Activated T-cell treated with anti-CD3 and anti-CD28 coated beads, Interleukin-2, amount 50 U/mL, for 4 hours (primary cell): ENCODE results near the gene INTS1. TPM values are rescaled to one million over a fixed set of nuclear protein-coding genes. Genes with fewer than 3 reads are reported as not detected.

Experiments
- ATAC-seq, 2 donors: fragments of 200-7000 bp; cut with Tn5 transposase; one replicate each; pipeline ENCODE4 v1.10.0; 2021
- DNase-seq: peaks from one replicate; pipeline ENCODE4 v3.0.0-alpha.2; 2020
- H3K27me3 Mint-ChIP-seq: one replicate; pipeline ENCODE4 v1.8.0; 2021; ENCODE audit warnings: low read depth, mixed read lengths
- H3K36me3 Mint-ChIP-seq: one replicate; pipeline ENCODE4 v1.8.0; 2022; ENCODE audit warnings: mixed read lengths; ENCODE audit not compliant: insufficient read depth
- H3K4me1 Mint-ChIP-seq: one replicate; pipeline ENCODE4 v1.8.0; 2021; ENCODE audit warnings: low read depth, mixed read lengths
- H3K4me3 Mint-ChIP-seq: one replicate; pipeline ENCODE4 v1.8.0; 2021; ENCODE audit warnings: mild to moderate bottlenecking, moderate library complexity, mixed read lengths
- H3K9me3 Mint-ChIP-seq: one replicate; pipeline ENCODE4 v1.8.0; 2021; ENCODE audit warnings: mixed read lengths
- total RNA-seq, 3 donors: library from RNA; stranded (reverse); gene quantifications; one replicate each; pipeline ENCODE4 v1.2.1, GENCODE V29; 2021

INTS1 gene
- total RNA-seq, 3 donors from 2014 or later = 110 to 126 (median 119) TPM

DNA sequence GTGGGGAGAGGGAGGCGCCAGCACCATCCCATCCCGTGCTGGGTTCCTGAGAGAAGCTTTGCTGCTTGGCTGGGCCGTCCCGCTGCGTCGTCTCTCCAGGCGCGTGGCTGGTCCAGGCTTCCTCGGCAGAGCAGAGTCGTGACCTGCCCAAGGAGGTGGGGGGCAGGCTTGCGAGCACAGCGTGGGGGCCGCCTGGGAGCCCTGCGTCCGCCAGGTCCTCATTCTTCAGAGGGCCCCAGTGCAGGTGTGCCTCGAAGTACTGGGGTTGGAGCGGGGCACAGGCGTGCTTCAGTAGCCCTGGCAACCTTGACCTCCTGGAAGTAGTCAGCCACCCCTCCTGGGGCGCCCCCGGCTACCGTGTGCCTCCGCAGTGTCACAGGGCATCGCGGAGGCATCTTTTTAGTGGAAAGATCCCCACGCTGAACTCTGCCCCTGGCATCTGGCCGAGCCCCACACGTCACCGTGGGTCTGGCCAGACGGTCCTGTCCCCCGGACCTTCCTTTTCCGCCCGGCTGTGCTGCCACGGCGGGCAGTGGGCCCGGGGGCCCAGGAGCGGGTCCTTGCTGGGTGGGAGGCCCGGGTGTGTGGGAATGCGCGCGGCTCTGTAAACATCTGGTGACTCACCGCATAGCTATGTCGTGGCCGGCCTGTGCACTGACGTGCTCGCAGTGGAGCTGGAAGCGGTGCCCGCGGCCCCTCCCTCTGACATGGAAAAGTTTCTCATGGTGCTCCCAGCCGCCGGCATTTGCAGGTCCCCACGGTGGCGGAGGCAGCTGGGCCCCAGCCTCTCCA is 32.8 kb upstream of the INTS1 start:
- ATAC-seq (no peak), DNase-seq (no peak)
- Mint-ChIP-seq H3K36me3 (peaks cover 2% of the 10 kb centered on the region), H3K9me3 (no peaks in the 10 kb centered on the region), H3K4me3 (no peak overlapping the region), H3K4me1 (peaks cover 30% of the 10 kb centered on the region), H3K27me3 (no peaks in the 10 kb centered on the region)

DNA sequence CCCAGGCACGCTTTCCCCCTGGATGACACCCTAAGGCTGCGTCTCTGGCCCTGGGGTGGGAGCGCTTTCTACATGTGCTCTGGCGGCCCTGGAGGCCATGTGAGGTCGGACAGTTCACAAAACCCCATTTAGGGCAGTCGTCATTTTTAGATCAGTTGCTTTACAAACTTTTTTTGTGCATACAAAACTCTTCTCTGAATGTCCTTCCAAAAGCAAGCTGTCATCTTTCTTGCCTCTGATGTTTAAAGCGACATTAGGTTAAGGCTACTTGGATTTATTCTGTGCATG is 32.2 kb upstream of the INTS1 start:
- H3K4me1 Mint-ChIP-seq = peaks cover 35% of the 10 kb centered on the region
- DNase-seq (no peak), ATAC-seq (no peak)
- peaks cover 2% of the 10 kb centered on the region for H3K36me3 Mint-ChIP-seq
- H3K27me3 Mint-ChIP-seq = no peaks in the 10 kb centered on the region
- no peak overlapping the region for H3K4me3 Mint-ChIP-seq
- H3K9me3 Mint-ChIP-seq = no peaks in the 10 kb centered on the region

DNA sequence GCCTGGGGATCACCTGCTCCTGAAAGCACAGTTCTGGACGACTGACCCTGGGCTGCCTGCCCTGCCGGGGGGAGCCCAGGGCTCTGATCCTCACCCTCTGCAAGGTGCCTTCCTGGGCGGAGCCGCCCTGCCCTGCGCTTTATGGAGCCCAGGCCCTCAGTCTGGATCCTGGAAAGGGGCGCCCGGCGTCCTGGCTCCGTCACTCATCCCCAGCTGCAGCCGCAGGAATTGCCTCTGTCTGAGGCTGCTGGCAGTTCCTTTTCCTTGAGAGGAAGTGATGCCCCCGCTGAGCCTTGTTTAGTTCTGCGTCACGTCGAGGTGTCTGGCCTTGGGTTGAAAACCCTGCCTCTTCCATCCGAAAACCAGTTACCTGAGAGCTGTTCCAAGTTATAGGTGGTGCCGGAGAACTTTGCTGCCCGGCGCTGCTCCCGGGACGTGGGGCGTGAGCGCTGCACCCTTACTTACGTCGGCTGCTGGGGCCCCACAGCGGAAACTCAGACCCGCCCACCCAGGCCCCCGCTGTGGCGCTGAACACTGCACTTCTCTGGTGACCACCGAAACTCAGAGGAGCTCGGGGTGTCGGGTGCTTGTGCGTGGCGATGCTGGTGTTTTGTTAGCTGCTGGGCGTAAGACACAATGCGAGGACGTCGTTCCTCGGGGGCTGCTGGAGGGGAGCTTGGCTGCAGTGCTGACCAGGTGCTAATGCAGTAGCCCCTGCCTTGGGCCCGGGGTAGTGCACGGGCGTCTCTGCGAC is 31.7 kb upstream of the INTS1 start:
- Mint-ChIP-seq H3K36me3 (peaks cover 2% of the 10 kb centered on the region), H3K27me3 (no peaks in the 10 kb centered on the region), H3K4me1 (peaks cover 35% of the 10 kb centered on the region), H3K9me3 (no peaks in the 10 kb centered on the region), H3K4me3 (no peak overlapping the region)
- ATAC-seq (no peak), DNase-seq (no peak)

DNA sequence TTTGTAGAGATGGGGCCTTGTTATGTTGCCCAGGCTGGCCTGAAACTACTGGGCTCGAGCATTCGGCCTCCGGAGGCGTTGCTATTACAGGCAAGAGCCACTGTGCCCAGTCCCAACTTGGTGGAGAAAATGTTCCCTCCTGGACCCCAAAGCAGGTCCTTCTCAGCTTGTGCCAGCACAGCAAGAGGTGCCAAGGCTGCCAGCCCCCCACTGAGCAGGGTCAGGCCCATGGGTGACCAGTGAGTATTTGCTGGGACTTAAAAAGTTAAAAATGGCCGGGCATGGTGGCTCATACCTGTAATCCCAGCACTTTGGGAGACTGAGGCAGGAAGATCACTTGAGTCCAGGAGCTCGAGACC is 30.9 kb upstream of the INTS1 start:
- ATAC-seq = no peak
- H3K27me3 Mint-ChIP-seq = no peaks in the 10 kb centered on the region
- DNase-seq = no peak
- no peak overlapping the region for H3K4me3 Mint-ChIP-seq
- peaks cover 2% of the 10 kb centered on the region for H3K36me3 Mint-ChIP-seq
- no peaks in the 10 kb centered on the region for H3K9me3 Mint-ChIP-seq
- H3K4me1 Mint-ChIP-seq = peaks cover 35% of the 10 kb centered on the region

DNA sequence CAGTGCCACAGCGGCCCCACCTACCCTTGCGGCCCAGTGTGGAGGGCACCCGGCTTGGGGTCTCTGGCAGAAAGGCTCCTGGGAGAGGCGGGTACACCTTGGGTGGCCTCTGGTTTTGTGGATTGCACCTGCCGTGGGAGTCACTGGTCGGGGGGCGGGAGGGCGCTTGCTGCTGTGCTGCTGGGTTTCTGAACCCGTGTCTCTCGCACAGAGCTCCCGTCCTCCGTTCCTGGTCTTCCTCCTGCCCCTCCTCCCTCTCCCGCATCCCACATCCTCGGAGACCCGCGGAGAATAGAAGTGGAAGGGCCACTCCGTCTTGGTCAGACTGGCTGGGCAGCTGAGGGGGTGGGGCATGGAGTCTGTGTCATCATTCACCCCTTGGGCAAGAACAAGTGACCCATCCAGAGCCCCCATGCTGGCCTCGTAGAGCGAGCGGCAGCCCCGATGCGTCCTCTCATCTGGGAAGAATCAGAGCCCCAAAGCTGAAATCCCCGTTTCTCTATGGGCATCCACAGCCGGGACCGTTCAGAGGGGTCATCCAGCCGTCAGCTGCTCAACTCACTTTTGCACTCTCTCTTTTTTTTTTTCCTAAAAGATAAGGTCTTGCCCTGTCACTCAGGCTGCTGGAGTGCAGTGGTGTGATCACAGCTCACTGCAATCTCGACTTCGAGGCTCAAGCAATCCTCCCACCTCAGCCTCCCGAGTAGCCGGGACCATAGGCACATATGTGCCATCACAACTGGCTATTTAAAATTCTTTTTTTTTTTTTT is 30.3 kb upstream of the INTS1 start:
- H3K9me3 Mint-ChIP-seq = no peaks in the 10 kb centered on the region
- H3K36me3 Mint-ChIP-seq = peaks cover 2% of the 10 kb centered on the region
- no peaks in the 10 kb centered on the region for H3K27me3 Mint-ChIP-seq
- H3K4me3 Mint-ChIP-seq = peak overlapping the region; percentile 90
- DNase-seq (no peak), ATAC-seq (no peak)
- peaks cover 35% of the 10 kb centered on the region for H3K4me1 Mint-ChIP-seq

DNA sequence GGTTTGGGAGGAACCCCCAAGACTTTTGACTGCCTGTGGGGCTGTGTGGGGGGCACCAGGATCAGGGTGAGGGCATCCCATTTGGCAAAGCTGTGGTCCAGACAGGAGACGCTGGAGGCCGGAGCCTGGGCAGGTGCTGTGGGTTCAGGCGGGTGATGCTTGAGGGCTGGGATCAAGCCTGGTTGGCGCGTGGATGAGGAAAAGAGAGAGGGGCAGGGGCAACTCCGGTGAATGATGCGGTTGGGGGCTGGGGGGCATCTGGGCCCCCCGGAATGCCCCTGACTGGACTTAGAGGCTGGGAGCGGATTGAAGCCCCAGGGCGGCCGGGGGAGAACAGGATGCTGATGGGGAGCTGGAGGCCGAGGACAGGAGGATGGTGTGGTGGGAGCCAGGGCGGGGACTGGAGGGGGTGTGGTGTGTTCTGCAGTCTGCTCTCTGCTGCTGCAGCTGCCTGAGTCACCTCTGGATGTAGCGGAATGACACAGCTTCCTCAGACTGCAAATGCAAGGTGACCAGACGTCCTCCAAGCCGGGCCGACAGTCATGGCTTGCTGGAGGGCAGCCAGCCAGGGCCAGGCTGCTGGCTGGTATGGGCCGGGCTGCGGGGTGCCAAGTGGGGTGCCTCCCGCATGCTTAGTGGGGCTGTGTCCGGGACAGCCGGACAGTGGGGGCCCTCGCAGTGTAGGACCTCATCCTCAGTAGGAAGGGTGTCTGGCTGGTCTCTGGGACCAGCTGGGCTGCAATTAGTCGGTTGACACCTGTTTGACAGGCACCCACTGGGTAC is 29.5 kb upstream of the INTS1 start:
- ATAC-seq (peak; percentile 32 to 35), DNase-seq (no peak)
- Mint-ChIP-seq H3K9me3 (no peaks in the 10 kb centered on the region), H3K4me3 (peak overlapping the region; percentile 90), H3K4me1 (peaks cover 35% of the 10 kb centered on the region), H3K27me3 (no peaks in the 10 kb centered on the region), H3K36me3 (peaks cover 2% of the 10 kb centered on the region)

DNA sequence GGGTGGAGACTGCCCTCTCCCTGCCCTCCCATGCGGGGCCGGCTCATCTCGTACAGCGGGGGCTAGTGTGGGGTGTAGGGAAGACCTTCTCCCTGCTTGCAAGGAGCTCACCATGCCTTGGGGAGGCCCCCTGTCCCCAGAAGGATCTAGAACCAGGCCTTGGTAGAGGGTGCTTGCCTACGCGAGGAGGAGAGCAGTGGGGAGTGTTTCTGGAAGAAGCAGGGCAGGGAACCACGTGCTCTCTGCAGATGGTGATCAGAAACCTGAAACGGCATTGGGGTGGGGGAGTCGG is 29.0 kb upstream of the INTS1 start:
- Mint-ChIP-seq H3K4me3 (peak overlapping the region; percentile 90), H3K27me3 (no peaks in the 10 kb centered on the region), H3K9me3 (no peaks in the 10 kb centered on the region), H3K4me1 (peaks cover 35% of the 10 kb centered on the region), H3K36me3 (peaks cover 2% of the 10 kb centered on the region)
- ATAC-seq (no peak), DNase-seq (no peak)

DNA sequence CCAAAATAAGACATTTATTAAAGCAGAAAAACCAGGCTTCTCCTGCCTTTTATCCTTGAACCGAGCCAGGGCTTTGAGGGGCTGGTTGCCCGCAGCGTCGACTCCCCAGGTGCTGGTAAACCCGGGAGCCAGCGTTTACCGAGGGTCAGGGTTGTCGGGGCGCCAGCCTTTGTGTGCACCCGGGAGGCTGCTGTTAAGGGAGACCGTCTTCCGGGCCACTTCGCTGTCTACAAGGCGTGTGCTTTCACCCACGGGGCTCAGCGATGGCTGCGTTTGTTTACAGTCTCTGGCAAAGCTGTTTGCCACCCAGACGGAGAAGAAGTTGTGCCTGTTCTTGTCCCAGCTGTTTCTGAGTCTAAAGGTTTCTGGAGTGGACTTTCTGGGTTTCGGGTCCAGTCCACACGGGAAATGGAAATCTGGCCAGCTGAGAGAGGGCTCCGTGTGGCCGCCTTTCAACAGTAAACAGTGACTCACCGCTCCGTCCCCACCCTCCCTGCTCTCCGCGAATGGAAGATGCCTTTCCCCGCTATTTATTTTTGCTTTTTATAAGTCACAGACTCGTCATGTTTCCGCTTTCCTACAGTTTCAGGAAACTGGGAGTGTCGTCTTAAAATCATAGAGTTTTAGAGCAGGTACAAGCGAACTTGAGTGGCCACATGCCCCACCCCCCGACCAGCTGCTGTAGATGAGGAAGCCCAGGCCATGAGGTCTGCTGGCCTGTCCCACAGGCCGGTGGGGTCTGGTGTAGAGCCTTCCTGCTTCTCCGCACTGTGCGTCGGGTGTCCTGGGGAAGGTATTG is 28.5 kb upstream of the INTS1 start:
- Mint-ChIP-seq H3K4me3 (peak overlapping the region; percentile 90), H3K4me1 (peaks cover 35% of the 10 kb centered on the region), H3K27me3 (no peaks in the 10 kb centered on the region), H3K36me3 (peaks cover 2% of the 10 kb centered on the region), H3K9me3 (no peaks in the 10 kb centered on the region)
- ATAC-seq (peak; percentile 42 to 46), DNase-seq (peak; percentile 57)

DNA sequence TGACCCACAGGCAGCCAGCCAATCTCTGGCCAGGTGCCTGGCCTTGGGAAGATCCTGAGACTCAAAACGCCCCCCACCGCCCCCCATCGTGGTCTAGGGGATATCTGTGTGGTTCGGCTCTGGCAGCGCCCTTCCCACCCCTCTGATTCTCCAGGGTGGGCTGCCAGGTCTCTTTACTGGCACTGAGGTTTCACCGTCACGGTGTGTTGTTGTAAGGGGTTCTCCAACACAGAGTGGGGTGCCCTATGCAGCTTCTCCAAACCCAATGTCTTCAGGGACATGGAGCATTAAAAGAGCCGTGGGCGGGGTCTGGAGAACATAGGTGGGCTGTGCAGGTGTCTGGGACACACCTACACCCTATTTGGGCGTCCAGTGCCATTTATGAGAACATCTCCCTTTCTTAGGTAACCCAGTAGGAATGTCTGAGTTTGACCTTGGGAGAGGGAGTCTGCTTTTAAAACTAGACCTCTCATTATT is 27.8 kb upstream of the INTS1 start:
- peak overlapping the region; percentile 90 for H3K4me3 Mint-ChIP-seq
- peaks cover 35% of the 10 kb centered on the region for H3K4me1 Mint-ChIP-seq

DNA sequence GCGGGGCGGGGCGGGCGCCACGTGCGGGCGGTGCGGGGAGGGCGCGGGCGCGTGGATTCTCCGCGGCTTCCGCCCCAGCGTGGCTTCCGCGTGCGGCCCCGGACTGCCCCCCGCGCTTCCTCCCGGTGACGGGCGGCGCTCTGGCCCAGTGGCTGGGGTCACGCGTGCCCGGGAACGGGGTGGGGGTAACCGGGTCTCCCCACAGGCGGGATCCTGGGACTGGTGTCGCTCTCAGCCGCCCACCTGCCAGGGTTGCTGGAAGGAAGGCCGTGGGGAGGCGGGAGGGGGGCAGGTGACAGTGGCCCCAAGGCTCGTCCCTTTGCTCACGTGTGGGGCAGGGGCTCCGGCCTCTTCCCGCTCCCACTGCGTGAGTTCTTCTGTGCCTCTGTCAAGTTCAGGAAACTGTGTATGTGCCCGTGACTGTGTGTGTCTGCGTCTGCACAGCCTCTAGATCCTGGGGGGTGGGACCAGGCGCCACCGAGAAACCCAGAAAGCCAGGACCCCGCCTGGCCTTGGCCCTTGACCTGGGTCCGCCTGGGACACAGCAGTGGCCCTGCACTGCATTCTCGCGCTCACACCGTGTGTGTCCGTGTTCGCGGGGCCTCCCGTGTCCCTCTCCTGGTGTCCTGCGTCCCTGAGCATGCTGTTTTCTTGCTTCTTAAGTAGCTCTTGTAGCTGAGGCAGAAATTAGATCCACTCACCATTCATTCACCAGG is 27.2 kb upstream of the INTS1 start:
- peak overlapping the region; percentile 90 for H3K4me3 Mint-ChIP-seq
- peak; percentile 38 for DNase-seq
- peaks cover under 1% of the 10 kb centered on the region for H3K36me3 Mint-ChIP-seq
- ATAC-seq = peak; percentile 24 to 27
- peaks cover 5% of the 10 kb centered on the region for H3K27me3 Mint-ChIP-seq
- H3K9me3 Mint-ChIP-seq = no peaks in the 10 kb centered on the region
- H3K4me1 Mint-ChIP-seq = peaks cover 33% of the 10 kb centered on the region

More for the DNA sequence above, 27.8 kb upstream of the INTS1 start:
- no peak for DNase-seq
- no peaks in the 10 kb centered on the region for H3K27me3 Mint-ChIP-seq
- H3K9me3 Mint-ChIP-seq = no peaks in the 10 kb centered on the region
- peaks cover 2% of the 10 kb centered on the region for H3K36me3 Mint-ChIP-seq
- ATAC-seq = no peak

DNA sequence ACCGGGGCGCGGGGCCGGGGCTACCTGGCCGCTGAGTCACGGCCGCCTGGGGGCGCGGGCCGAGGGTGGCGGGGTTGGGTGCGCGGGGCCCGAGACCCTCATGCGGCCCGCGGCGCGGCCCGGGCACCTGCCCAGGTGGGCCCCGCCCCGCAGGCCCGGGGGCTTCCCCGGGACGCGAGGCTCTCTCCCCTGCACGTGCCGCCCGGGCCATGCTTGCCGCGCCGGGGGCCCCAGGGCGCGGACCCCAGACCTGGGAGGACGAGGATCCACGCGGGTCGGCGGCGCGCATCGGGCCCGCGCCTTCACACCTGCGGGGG is 26.7 kb upstream of the INTS1 start:
- H3K36me3 Mint-ChIP-seq = no peaks in the 10 kb centered on the region
- H3K27me3 Mint-ChIP-seq = peaks cover 5% of the 10 kb centered on the region
- no peaks in the 10 kb centered on the region for H3K9me3 Mint-ChIP-seq
- peaks cover 30% of the 10 kb centered on the region for H3K4me1 Mint-ChIP-seq
- DNase-seq (no peak), ATAC-seq (peak; percentile 30 to 39)
- H3K4me3 Mint-ChIP-seq = no peak overlapping the region

DNA sequence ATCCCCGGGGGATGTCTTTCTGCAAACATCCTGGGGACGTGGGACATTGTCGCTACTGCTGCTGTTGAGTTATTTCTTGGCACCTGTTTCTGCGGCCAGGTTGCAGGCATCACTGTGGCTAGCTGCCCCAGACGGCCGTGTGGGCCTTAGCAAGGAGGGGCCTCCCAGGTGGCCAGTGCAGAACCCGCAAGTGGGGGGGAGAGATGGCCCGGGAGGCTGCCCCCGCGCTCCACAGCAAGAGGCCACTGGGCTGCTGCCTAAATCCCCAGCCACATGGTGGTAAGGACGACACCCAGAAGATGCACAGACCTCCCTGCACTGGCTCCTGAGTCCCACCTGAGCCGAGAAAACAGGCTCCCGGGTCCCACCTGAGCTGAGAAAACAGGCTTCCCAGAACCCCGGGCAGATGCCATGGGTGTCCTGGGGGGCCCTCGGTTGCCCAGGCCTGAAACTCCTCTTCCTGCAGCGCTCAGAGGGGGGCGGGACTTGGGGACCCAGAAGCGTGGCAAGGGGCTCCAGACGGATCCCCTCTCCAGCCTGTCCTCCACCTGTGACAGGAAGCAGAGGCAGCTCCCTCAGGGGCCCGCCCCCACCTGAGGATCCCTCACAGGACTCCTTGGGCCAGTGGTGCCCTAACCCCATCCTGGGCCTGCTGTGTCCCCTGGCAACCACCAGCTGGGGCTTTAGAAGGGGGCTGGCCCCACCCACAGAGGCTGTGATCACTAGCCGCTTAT is 25.4 kb upstream of the INTS1 start:
- Mint-ChIP-seq H3K27me3 (peaks cover 8% of the 10 kb centered on the region), H3K4me1 (peaks cover 30% of the 10 kb centered on the region)

More for the DNA sequence above, 25.4 kb upstream of the INTS1 start:
- ATAC-seq (no peak), DNase-seq (no peak)
- no peaks in the 10 kb centered on the region for H3K36me3 Mint-ChIP-seq
- no peaks in the 10 kb centered on the region for H3K9me3 Mint-ChIP-seq
- H3K4me3 Mint-ChIP-seq = peak overlapping the region; percentile 74
